Breast epithelium (tissue), 4 donors: ENCODE measurements around the gene PLA2G4A. TPM values are rescaled to one million over a fixed set of nuclear protein-coding genes. Genes with fewer than 3 reads are reported as not detected.
A peak's percentile ranks its signal among the peaks of the same experiment; 100 is the strongest.

ENCODE experiments used
- DNase-seq, 2 donors: peaks; one replicate each; pipeline ENCODE4 v3.0.0-alpha.2; 2019; ENCODE audit warnings: low spot score in 2 of 2
- H3K27ac ChIP-seq, 2 donors: fragments of 200-600 bp; sonication (generic) in 1 of 2; one replicate each; pipeline ENCODE4 v1.5.1; 2016 to 2019; ENCODE audit warnings: mild to moderate bottlenecking in 1 of 2
- H3K27me3 ChIP-seq, 2 donors: fragments of 200-600 bp; sonication (generic) in 1 of 2; one replicate each; pipeline versions ENCODE4 v1.5.1 to v1.6.0; 2017 to 2019; ENCODE audit warnings: control low read depth in 1 of 2, mild to moderate bottlenecking in 1 of 2
- H3K36me3 ChIP-seq: fragments of 200-600 bp; one replicate; pipeline ENCODE4 v1.5.1; 2019
- H3K4me1 ChIP-seq, 2 donors: fragments of 200-600 bp; sonication (generic); one replicate each; pipeline ENCODE4 v1.5.1; 2016 to 2019; ENCODE audit warnings: control low read depth in 1 of 2
- H3K4me3 ChIP-seq, 3 donors: fragments of 200-600 bp; sonication (generic); 1 replicate in 2 of 3; 2 replicates in 1 of 3; pipeline ENCODE4 v1.5.1; 2016 to 2019; ENCODE audit warnings: mild to moderate bottlenecking in 3 of 3, moderate library complexity in 2 of 3
- H3K9me3 ChIP-seq, 2 donors: fragments of 200-600 bp; sonication (generic) in 1 of 2; one replicate each; pipeline ENCODE4 v1.5.1; 2016 to 2019; ENCODE audit warnings: control low read depth in 1 of 2
- CTCF ChIP-seq, 3 donors: fragments of 450-650 bp; IDR thresholded peaks; one replicate each; pipeline ENCODE4 v1.5.1; 2016 to 2017; ENCODE audit warnings: antibody characterized with exemption in 3 of 3, mild to moderate bottlenecking in 3 of 3, moderate library complexity in 3 of 3
- POLR2A ChIP-seq: fragments of 450-650 bp; IDR thresholded peaks from one replicate; pipeline ENCODE4 v1.6.1; 2016; ENCODE audit warnings: antibody characterized with exemption, mild to moderate bottlenecking, moderate library complexity
- POLR2AphosphoS5 ChIP-seq, 3 donors: sonication (generic); formaldehyde crosslinking; IDR thresholded peaks; one replicate each; pipeline ENCODE4 v1.6.1; 2017; ENCODE audit warnings: antibody characterized with exemption in 3 of 3
- intact Hi-C: fragments of 100-400 bp; cut with DNase I; formaldehyde crosslinking; loops from one replicate; pipeline ENCODE4 v1.15.1; 2023; ENCODE audit warnings: low total_unique reads
- total RNA-seq, 3 donors: library from RNA; depleted of rRNA; stranded (reverse); fragments of >200 nt; gene quantifications; one replicate each; pipeline ENCODE4 v1.1.0, GENCODE V29; 2016

Gene PLA2G4A
- total RNA-seq, 3 donors from 2014 or later = 5.6 to 13.3 (median 7.4) TPM

DNA sequence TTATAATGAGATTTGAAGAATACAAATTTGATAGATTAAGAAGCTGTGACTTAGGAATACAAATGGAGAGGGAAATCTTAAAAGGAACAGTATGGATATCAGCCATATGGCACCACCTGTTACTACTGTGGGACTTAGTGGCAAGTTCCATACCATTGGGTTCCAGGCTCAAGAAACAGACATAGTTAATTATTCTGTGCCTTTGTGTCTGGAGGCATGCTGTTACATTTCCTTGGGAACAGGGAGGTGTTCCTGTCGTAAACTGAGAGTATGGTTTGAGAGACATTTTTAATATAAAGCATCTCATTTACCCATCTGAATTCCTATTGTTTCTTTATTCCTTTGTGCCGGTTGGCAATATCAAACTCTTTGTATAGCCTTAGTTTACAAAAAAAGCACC, 15.2 kb downstream of the PLA2G4A start:
- H3K27me3 ChIP-seq = no peaks in the 10 kb centered on the region
- no peaks in the 10 kb centered on the region for H3K36me3 ChIP-seq
- H3K4me3 ChIP-seq = no peak overlapping the region
- no peaks in the 10 kb centered on the region for H3K4me1 ChIP-seq
- H3K27ac ChIP-seq = no peak overlapping the region
- no peaks in the 10 kb centered on the region for H3K9me3 ChIP-seq
- intact Hi-C loops = no loop called here
- no peak for DNase-seq
- TF ChIP-seq POLR2AphosphoS5 (IDR thresholded peaks at IDR 0.05) (no peak), POLR2A (no peak), CTCF (IDR thresholded peaks at IDR 0.05) (no peak)

DNA sequence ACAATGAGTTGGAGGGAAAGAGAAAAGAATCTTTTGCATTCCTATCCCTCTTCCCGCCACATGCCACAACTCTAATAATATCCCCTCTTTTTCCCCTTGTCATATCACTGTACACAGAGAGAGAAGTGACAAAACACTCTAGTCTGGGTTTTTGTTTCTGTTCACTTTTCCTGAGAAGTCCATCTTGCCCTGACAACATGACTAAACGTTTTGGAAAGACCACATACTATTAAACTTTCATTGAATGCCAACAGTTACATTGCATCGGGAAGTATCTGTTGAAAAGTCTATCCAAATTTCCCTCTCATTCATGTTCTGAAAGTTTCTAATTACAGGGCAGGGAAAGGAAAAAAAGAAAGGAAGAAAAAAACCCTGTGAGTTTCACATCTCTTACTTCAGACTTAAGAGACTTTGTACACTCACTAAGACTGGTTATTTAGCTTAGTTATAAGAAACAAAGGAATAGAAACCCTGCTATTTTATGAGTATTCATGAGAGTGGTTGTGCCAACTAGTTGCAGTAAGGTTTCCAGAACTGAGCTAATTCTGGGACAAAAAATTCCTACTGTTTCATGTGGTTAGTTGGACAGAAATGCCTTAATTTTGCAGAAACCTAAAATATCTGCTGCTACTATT, 16.9 kb downstream of the PLA2G4A start:
- Histone ChIP-seq H3K36me3 (no peaks in the 10 kb centered on the region), H3K27ac (peak overlapping the region in 1 of 2 donors; percentile 33), H3K4me3 (no peak overlapping the region), H3K27me3 (no peaks in the 10 kb centered on the region), H3K4me1 (no peaks in the 10 kb centered on the region), H3K9me3 (no peaks in the 10 kb centered on the region)
- DNase-seq = no peak
- intact Hi-C loops = no loop called here
- TF ChIP-seq CTCF (IDR thresholded peaks at IDR 0.05) = no peak
- no peak for TF ChIP-seq POLR2A
- TF ChIP-seq POLR2AphosphoS5 (IDR thresholded peaks at IDR 0.05) = no peak

DNA sequence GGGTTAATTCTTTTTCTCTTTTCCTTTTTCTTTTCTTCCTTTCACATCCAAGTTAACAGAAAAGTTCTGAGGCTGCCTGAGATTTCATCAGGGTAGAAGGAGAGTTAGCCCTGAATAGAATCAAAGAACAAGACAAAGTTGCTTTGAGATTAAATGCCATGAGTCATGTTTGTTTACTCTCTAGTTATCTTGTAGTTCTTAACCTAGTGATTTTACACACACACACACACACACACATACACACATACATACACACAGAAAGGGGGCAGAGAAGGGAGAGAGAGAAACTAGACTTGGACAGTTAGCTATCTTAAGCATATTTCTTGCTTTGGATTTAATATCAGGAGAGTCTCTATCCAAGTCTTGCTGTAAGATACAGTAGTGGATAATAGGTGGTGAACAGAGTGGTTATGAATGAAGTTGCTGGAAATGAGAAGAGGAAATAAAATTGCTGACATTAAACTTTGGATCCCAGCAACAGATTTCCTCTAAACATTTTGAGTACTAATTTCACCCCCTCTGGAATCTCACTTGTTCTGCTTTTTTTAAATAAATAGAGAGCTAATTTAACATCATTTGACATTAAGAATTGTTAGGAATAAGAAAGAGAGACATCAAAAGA, 19.9 kb downstream of the PLA2G4A start:
- TF ChIP-seq POLR2A = no peak
- no peak for TF ChIP-seq CTCF (IDR thresholded peaks at IDR 0.05)
- TF ChIP-seq POLR2AphosphoS5 (IDR thresholded peaks at IDR 0.05) = no peak
- Histone ChIP-seq H3K36me3 (no peaks in the 10 kb centered on the region), H3K27ac (no peak overlapping the region), H3K4me1 (no peaks in the 10 kb centered on the region), H3K4me3 (no peak overlapping the region), H3K27me3 (no peaks in the 10 kb centered on the region), H3K9me3 (no peaks in the 10 kb centered on the region)
- DNase-seq = no peak
- intact Hi-C loops = no loop called here

DNA sequence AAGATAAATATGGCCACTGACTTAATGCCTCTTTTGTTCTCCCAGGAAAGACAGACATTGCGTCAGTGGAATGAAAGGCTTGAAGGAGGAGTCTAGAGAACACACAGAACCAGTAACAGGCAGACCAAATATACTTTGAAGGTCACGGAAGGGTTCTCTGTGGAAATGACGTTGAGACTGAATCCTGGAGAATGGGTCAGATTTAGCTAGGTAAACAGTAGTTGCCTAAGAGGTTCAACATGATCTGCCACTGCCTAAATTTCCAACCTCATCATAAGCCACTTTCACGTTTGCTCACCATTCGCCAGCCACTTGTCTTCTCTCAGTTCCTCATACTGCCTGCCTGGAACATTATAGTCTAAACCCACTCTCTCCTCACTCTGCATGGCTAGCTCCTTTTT, 20.5 kb downstream of the PLA2G4A start:
- Histone ChIP-seq H3K27me3 (no peaks in the 10 kb centered on the region), H3K4me1 (no peaks in the 10 kb centered on the region), H3K9me3 (no peaks in the 10 kb centered on the region), H3K27ac (peak overlapping the region in 1 of 2 donors; percentile 1), H3K4me3 (no peak overlapping the region), H3K36me3 (no peaks in the 10 kb centered on the region)
- no peak for TF ChIP-seq POLR2AphosphoS5 (IDR thresholded peaks at IDR 0.05)
- no peak for TF ChIP-seq CTCF (IDR thresholded peaks at IDR 0.05)
- no peak for TF ChIP-seq POLR2A
- intact Hi-C loops = no loop called here
- no peak for DNase-seq

DNA sequence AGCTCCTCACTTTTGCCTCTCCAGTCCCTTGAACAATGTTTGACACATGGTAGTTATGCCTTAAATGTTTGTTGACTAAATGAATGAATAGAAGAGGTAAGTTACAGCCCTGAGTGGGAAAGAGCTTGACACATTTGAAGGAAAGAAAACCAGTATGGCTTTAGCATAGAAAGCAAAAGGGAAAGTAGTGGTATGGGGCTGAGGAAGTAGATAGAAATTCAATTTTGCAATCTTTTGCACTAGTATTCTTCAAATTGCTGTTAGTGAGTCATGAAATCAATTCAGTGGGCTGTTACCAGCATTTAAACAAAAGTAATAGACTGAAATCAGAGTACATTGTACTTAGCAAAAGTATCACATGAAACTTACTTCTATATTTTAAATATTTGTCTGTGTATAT, 21.1 kb downstream of the PLA2G4A start:
- no peak for DNase-seq
- peak overlapping the region in 1 of 2 donors; percentile 1 for H3K27ac ChIP-seq
- TF ChIP-seq POLR2AphosphoS5 (IDR thresholded peaks at IDR 0.05) = no peak
- TF ChIP-seq POLR2A = no peak
- TF ChIP-seq CTCF (IDR thresholded peaks at IDR 0.05) = no peak
- H3K36me3 ChIP-seq = no peaks in the 10 kb centered on the region
- H3K4me3 ChIP-seq = no peak overlapping the region
- no peaks in the 10 kb centered on the region for H3K4me1 ChIP-seq
- intact Hi-C loops = no loop called here
- H3K27me3 ChIP-seq = no peaks in the 10 kb centered on the region
- no peaks in the 10 kb centered on the region for H3K9me3 ChIP-seq
